Fibroblast of pulmonary artery (primary cell): ENCODE data around the gene YPEL1.

Source experiments
- DNase-seq: peaks from one replicate; pipeline ENCODE4 v3.0.0-alpha.2; 2010; ENCODE audit warnings: low read depth
- H3K4me3 ChIP-seq: replicated peaks from 2 replicates; pipeline ENCODE4 v1.5.1; 2011; ENCODE audit warnings: low read depth, mild to moderate bottlenecking, control low read depth, low read length, moderate library complexity
- TF ChIP-seq, protein P1 (sequence below): IDR thresholded peaks from 2 replicates; pipeline ENCODE4 v1.5.1; 2011; ENCODE audit warnings: mild to moderate bottlenecking, control low read depth, low read length, inconsistent platforms; ENCODE audit errors: missing control alignments

The YPEL1 gene

DNA sequence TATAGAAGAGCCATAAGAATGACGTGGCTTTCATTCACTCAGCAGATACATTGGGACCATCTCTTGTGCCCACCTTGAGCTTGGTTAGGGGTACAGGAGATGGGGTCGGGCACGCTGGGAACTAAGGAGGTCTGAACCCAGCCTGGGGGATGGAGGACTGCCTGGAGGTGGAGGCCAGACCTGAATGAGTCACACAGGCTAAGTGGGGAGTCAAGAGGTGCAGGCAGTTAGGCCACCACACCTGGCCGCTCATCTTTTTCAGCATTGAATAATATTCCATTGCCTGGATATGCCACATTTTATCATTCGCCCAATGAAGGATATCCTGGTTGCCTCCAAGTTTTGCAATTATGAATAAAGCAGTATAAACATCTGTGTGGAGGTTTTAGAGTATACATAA is 73.6 kb downstream of the YPEL1 start:
- TF ChIP-seq, protein P1, sequence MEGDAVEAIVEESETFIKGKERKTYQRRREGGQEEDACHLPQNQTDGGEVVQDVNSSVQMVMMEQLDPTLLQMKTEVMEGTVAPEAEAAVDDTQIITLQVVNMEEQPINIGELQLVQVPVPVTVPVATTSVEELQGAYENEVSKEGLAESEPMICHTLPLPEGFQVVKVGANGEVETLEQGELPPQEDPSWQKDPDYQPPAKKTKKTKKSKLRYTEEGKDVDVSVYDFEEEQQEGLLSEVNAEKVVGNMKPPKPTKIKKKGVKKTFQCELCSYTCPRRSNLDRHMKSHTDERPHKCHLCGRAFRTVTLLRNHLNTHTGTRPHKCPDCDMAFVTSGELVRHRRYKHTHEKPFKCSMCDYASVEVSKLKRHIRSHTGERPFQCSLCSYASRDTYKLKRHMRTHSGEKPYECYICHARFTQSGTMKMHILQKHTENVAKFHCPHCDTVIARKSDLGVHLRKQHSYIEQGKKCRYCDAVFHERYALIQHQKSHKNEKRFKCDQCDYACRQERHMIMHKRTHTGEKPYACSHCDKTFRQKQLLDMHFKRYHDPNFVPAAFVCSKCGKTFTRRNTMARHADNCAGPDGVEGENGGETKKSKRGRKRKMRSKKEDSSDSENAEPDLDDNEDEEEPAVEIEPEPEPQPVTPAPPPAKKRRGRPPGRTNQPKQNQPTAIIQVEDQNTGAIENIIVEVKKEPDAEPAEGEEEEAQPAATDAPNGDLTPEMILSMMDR, result no peak
- DNase-seq, result no peak
- no peak overlapping the region for H3K4me3 ChIP-seq

DNA sequence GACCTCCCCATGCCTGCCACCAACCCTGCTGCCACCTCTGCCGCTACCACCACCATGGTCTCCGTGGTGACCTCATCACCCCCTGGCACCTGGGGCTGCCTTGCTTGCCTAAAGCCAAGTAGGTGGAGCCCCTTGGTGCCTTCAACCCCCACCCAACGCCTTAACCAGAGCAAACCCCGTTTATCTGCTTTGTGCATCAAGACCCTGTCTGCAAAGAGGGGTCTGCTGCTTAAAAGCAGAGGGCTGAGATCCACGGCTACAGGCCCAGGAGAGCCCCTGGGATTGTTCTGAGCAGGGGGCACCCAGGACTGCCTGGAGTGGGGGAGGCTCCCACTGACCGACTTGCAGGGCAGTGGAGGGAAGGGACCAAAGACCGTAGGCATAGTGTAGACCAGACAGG is 74.7 kb downstream of the YPEL1 start:
- no peak for DNase-seq
- H3K4me3 ChIP-seq, result no peak overlapping the region
- TF ChIP-seq, protein P1, result no peak

DNA sequence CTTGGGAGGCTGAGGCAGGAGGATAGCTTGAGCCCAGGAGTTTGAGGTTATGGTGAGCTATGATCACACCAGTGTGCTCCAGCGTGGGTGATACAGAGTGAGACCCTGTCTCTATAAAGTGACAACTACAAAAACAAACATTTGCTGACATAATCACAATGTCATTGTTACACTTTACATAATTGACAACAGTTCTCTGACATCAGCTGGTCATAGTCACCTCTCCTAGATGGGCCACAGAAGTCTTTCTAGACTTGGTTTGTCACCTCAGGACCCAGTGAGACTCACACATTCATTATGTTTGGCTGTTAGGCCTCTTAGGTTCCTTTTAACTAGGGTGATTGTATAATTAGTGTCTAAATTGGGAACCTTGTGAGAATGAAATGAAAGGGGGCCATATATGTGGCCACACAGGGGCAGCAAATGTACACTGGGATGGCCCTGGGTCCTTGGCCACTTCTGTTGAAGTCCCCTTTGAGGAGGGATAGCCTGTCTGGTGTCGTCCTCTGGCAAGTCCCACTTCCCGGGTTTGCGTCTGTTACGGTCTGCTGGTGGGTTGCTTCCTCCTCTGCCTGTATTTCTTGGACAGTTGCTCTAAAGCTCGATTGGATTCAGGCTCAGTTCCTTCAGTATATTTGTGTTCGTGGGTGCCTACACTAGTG is 75.6 kb downstream of the YPEL1 start:
- TF ChIP-seq, protein P1, result no peak
- DNase-seq, result no peak
- no peak overlapping the region for H3K4me3 ChIP-seq

DNA sequence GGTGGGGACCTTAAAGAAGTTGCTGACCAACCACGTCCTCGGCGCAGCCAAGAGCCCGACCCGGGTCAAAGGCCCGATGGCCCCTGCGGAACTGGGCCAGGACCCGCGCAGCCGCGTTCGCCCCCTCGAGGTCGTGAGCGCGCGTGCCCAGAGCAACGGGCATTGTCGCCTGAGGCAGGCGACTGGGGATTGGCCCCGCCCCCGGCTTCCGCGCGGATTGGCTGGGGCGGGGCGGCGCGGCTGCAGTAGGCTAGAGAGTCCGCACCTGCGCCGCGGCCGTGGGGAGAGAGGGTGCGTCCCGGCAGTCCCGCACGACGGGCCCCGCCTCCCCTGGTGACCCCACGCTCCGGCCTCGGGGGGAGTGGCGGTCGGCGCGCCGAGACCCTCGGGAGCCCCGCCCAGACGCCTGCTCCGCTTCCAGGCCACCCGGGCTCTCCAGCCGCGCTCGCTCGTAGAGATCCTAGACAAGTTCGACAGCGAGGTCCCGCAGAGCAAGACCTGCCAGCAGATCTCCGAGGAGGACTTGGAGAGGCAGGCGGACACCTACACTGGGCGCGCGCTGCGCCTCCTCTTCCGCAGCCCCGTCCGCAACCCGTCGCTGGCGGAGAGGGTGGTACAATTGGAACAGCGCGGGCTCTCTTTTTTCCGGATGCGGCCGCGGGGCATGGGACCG is 78.1 kb downstream of the YPEL1 start:
- DNase-seq, result peak; percentile 18
- peak overlapping the region; percentile 46 for H3K4me3 ChIP-seq
- TF ChIP-seq, protein P1, result no peak

DNA sequence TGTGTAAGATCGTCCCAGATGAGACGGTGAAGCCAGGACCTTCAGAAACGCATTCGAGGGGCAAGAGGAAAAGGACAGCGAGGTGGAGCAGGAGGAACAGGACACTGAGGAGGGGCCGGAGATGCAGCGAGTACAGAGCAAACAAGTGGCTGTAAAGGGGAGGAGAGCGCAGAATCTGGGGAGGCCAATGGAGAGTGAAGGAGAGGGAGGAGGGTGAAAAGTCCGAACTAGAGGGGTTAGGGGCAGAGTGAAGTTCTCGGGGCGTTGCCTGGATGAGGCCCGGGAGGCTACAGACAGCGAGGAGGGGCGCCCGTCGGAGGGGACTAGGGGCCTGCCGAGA is 78.6 kb downstream of the YPEL1 start:
- H3K4me3 ChIP-seq, result peak overlapping the region; percentile 46
- TF ChIP-seq, protein P1, result no peak
- no peak for DNase-seq

DNA sequence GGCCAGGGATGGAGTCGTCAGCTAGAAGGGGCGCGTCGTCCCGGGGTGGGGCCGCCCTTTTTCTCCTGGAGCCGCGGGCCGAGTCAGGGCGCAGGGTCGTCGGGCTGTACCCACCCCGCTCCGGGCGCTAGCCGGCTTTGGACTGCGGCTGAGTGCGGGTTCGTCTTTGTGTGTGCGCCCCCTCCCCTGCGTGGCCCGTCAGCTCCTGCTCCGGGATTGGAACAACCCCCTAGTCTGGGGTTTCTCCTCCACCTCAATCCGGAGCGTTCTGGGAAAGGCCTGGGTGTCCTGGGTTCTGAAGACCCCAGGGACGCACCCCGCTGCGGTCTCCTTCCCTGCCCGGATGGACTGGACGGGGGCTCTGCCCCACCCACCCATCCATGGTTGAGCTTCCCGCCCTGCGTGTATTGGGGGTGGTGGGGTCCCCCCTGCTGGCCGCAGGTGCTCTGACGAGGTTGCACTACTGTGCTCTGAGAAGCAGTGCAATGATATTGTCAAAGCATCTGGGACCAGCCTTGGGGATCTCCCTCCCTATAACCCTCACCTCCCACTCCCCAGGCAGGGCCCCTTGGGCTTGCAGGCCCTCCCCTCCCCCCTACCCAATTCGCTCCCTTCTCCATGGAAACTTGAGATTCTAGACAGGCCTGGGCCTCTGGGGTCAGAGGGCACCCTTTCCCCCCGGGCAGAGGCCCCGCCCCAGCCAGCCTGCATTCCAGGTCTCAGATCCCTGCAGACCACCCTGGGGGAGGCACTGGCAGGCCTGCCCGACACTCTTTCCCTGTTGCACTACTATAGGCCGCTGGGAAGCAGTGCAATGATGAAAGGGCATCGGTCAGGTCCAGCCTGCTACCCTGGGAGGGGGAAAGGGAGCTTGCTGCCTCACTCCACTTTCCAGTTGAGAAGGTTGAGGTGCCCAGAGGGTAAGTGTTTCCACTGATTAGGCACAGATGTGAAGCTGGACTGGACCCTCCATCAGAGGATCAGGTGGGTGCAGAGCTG is 82.7 kb downstream of the YPEL1 start:
- H3K4me3 ChIP-seq, result peak overlapping the region; percentile 73
- no peak for DNase-seq

More for the DNA sequence above, 82.7 kb downstream of the YPEL1 start:
- TF ChIP-seq, protein P1, result no peak
